OCI-LY1 (cell line): ENCODE data around the gene EIF6.

Experiments used
- EZH2 ChIP-seq: fragments of 200-600 bp; sonication (generic), shearing (Covaris generic); IDR thresholded peaks from 2 replicates; pipeline ENCODE4 v1.8.0; 2017; ENCODE audit warnings: borderline replicate concordance, mixed run types, mild to moderate bottlenecking, antibody characterized with exemption, low read length, moderate library complexity, mixed read lengths
- TF ChIP-seq, protein P1 (sequence below): fragments of 200-600 bp; sonication (generic), shearing (Covaris generic); IDR thresholded peaks from 2 replicates; pipeline ENCODE4 v1.5.1; 2017; ENCODE audit warnings: mild to moderate bottlenecking, antibody characterized with exemption, low read length, moderate library complexity, mixed read lengths

DNA sequence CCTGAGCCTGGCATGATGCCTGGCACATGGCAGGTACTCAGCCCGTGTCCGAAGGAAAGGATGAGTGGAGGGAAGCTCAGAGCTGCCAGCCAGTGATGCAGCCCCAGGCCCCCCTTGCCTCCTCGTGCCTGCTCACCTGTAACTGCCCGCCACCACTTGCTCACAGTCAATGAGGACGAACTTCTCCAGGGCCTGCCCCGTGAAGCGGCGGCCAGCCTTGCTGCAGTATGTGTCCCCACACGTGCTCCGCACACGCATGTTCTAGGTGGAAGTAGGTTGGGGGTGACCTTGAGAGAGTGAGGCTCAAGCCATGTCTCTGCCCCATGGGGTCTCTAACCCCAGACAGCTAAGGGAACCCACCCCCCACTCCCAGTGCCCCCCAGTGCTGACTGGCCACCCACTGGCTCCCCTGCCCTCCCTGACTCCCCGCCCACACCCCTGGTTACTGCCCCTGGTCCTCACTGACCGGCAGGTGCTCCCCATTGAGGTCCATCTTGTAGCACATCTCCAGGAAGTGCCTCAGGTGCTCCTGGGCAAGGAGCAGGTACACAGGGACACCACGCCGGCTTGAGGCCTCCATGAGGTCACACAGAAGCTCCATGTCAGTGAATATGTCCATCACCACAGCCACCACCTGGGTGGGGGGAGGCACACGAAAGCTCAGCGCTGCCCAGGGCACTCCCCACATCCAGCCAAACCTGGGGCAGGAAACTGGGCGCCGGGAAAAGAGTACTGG, 3.9 kb upstream of the EIF6 start:
- TF ChIP-seq EZH2: no peak
- TF ChIP-seq, protein P1, sequence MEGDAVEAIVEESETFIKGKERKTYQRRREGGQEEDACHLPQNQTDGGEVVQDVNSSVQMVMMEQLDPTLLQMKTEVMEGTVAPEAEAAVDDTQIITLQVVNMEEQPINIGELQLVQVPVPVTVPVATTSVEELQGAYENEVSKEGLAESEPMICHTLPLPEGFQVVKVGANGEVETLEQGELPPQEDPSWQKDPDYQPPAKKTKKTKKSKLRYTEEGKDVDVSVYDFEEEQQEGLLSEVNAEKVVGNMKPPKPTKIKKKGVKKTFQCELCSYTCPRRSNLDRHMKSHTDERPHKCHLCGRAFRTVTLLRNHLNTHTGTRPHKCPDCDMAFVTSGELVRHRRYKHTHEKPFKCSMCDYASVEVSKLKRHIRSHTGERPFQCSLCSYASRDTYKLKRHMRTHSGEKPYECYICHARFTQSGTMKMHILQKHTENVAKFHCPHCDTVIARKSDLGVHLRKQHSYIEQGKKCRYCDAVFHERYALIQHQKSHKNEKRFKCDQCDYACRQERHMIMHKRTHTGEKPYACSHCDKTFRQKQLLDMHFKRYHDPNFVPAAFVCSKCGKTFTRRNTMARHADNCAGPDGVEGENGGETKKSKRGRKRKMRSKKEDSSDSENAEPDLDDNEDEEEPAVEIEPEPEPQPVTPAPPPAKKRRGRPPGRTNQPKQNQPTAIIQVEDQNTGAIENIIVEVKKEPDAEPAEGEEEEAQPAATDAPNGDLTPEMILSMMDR: no peak
